OCI-LY7 (cell line): Measurements from ENCODE around the gene PCDHB3. TPM values are rescaled to one million over a fixed set of nuclear protein-coding genes. Genes with fewer than 3 reads are reported as not detected.
"Not testable (repeated sequence)": the region's sequence is repeated elsewhere in the genome, so short reads cannot be mapped to it uniquely, and the experiment has no call there.

ENCODE experiments used
- BruUV-seq: library from RNA; stranded (reverse); fragments of 400-500 nt; replicated peaks from 2 replicates; lab custom pipeline; 2021; lab: Mats Ljungman, UMichigan
- CTCF ChIA-PET: fragments of 300-600 bp; sonication (Branson Sonifier 250); formaldehyde crosslinking; loops from one replicate; lab custom pipeline; 2022; ENCODE audit warnings: antibody characterized with exemption; ENCODE audit not compliant: unreplicated experiment; lab: Charles Lee
- POLR2A ChIA-PET: fragments of 300-600 bp; sonication (Branson Sonifier 250); formaldehyde crosslinking; loops from one replicate; lab custom pipeline; 2022; ENCODE audit warnings: antibody characterized with exemption; lab: Charles Lee
- DNase-seq: peaks from one replicate; pipeline ENCODE4 v3.0.0-alpha.2; 2015; ENCODE audit warnings: low spot score
- H2AFZ ChIP-seq: fragments of 200-600 bp; sonication (generic), shearing (Covaris generic); 2 replicates; pipeline ENCODE4 v1.6.1; 2014; ENCODE audit warnings: mild to moderate bottlenecking, antibody characterized with exemption, low read length, moderate library complexity
- H3K27ac ChIP-seq: fragments of 200-600 bp; sonication (generic); 2 replicates; pipeline ENCODE4 v1.5.1; 2014; ENCODE audit warnings: mixed run types, low read depth, mild to moderate bottlenecking, moderate library complexity, low read length, inconsistent platforms; ENCODE audit not compliant: poor library complexity, severe bottlenecking
- H3K36me3 ChIP-seq: fragments of 200-600 bp; sonication (generic); 2 replicates; pipeline ENCODE4 v1.6.1; 2014; ENCODE audit warnings: mild to moderate bottlenecking, antibody characterized with exemption, low read length, moderate library complexity, mixed read lengths; ENCODE audit not compliant: insufficient read depth
- H3K4me1 ChIP-seq: fragments of 200-600 bp; sonication (generic); 2 replicates; pipeline ENCODE4 v1.5.1; 2014; ENCODE audit warnings: mild to moderate bottlenecking, low read length; ENCODE audit not compliant: insufficient read depth, poor library complexity, severe bottlenecking
- H3K4me2 ChIP-seq: fragments of 200-600 bp; sonication (generic); 2 replicates; pipeline ENCODE4 v1.6.1; 2014; ENCODE audit warnings: mild to moderate bottlenecking, low read length
- H3K4me3 ChIP-seq: fragments of 200-600 bp; sonication (generic); 2 replicates; pipeline ENCODE4 v1.5.1; 2014; ENCODE audit warnings: mild to moderate bottlenecking, low read depth, low read length; ENCODE audit not compliant: poor library complexity, severe bottlenecking
- H3K79me2 ChIP-seq: fragments of 200-600 bp; sonication (generic); 2 replicates; pipeline ENCODE4 v1.6.1; 2016; ENCODE audit warnings: low read depth, mild to moderate bottlenecking, low read length, moderate library complexity, mixed read lengths; ENCODE audit not compliant: insufficient read depth
- H3K9me2 ChIP-seq: fragments of 200-600 bp; sonication (generic); 2 replicates; pipeline ENCODE4 v1.6.1; 2016; ENCODE audit warnings: mild to moderate bottlenecking, low read length, mixed read lengths; ENCODE audit not compliant: insufficient read depth
- H3K9me3 ChIP-seq: fragments of 200-600 bp; sonication (generic); 2 replicates; pipeline ENCODE4 v1.6.1; 2014; ENCODE audit warnings: mild to moderate bottlenecking, mixed run types, low read length, mixed read lengths
- H4K20me1 ChIP-seq: fragments of 200-600 bp; sonication (generic); 2 replicates; pipeline ENCODE4 v1.6.1; 2014; ENCODE audit warnings: mild to moderate bottlenecking, antibody characterized with exemption, low read length, moderate library complexity, mixed read lengths; ENCODE audit not compliant: insufficient read depth
- CTCF ChIP-seq: fragments of 200-600 bp; sonication (generic); conservative IDR thresholded peaks from 2 replicates; pipeline ENCODE4 v1.5.1; 2014; ENCODE audit warnings: mild to moderate bottlenecking, antibody characterized with exemption, low read length, moderate library complexity, mixed read lengths
- EZH2phosphoT487 ChIP-seq: fragments of 200-600 bp; sonication (generic); IDR thresholded peaks from 2 replicates; pipeline ENCODE4 v1.6.1; 2018; ENCODE audit warnings: low read depth, borderline replicate concordance, mild to moderate bottlenecking, mixed run types, antibody characterized with exemption, low read length, moderate library complexity, mixed read lengths
- intact Hi-C: fragments of 100-400 bp; cut with micrococcal nuclease; formaldehyde crosslinking; loops from one replicate; pipeline ENCODE4 v1.10.0; 2022; ENCODE audit not compliant: unreplicated experiment
- total RNA-seq, 2 experiments: library from RNA; depleted of rRNA in 1 of 2; stranded (reverse); fragments of >200 nt in 1 of 2; shearing (Covaris generic) in 1 of 2; gene quantifications; 2 replicates each; pipeline ENCODE4 v1.2.3, GENCODE V29; 2014 to 2022

Gene PCDHB3
- total RNA-seq, 2 experiments from 2014 or later: not detected

- H3K27ac ChIP-seq, BruUV-seq, DNase-seq, H3K9me2 ChIP-seq, POLR2A ChIA-PET, H3K4me2 ChIP-seq, H3K4me1 ChIP-seq, H4K20me1 ChIP-seq, CTCF ChIA-PET, H3K79me2 ChIP-seq, H2AFZ ChIP-seq, H3K36me3 ChIP-seq, H3K9me3 ChIP-seq, intact Hi-C loops, H3K4me3 ChIP-seq: not testable (repeated sequence)
These were observed 3.7 kb upstream of the PCDHB3 start for GRCh38 chr5:141096586-141096985.

GRCh38 chr5:141101059-141101458, 786 bp downstream of the PCDHB3 start:
- intact Hi-C loops: no loop called here
- CTCF ChIA-PET: no interaction called here

GRCh38 chr5:141102070-141102469, 1.8 kb downstream of the PCDHB3 start:
- H3K4me3 ChIP-seq, intact Hi-C loops, BruUV-seq, H2AFZ ChIP-seq, H3K9me3 ChIP-seq, H3K27ac ChIP-seq, POLR2A ChIA-PET, H3K9me2 ChIP-seq, H3K4me1 ChIP-seq, H3K4me2 ChIP-seq, H3K79me2 ChIP-seq, DNase-seq, H4K20me1 ChIP-seq, CTCF ChIA-PET, H3K36me3 ChIP-seq: not testable (repeated sequence)

More at GRCh38 chr5:141101059-141101458, 786 bp downstream of the PCDHB3 start:
- no peak for DNase-seq
- Histone ChIP-seq H3K9me3 (no peaks in the 10 kb centered on the region), H4K20me1 (no peaks in the 10 kb centered on the region), H3K36me3 (no peaks in the 10 kb centered on the region), H2AFZ (no peak overlapping the region), H3K4me1 (no peaks in the 10 kb centered on the region), H3K4me2 (no peak overlapping the region), H3K4me3 (no peak overlapping the region), H3K79me2 (no peaks in the 10 kb centered on the region), H3K9me2 (no peaks in the 10 kb centered on the region), H3K27ac (no peak overlapping the region)
- TF ChIP-seq EZH2phosphoT487 (no peak), CTCF (no peak)
- BruUV-seq: no TSS peak
- POLR2A ChIA-PET: no interaction called here

DNA sequence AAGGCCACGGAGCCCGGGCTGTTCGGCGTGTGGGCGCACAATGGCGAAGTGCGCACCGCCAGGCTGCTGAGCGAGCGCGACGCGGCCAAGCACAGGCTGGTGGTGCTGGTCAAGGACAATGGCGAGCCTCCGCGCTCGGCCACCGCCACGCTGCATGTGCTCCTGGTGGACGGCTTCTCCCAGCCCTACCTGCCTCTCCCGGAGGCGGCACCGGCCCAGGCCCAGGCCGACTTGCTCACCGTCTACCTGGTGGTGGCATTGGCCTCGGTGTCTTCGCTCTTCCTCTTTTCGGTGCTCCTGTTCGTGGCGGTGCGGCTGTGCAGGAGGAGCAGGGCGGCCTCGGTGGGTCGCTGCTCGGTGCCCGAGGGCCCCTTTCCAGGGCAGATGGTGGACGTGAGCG, 2.2 kb downstream of the PCDHB3 start:
- H3K27ac ChIP-seq, POLR2A ChIA-PET, H3K36me3 ChIP-seq, CTCF ChIA-PET, H3K9me2 ChIP-seq, intact Hi-C loops, H2AFZ ChIP-seq, DNase-seq, H3K9me3 ChIP-seq, H4K20me1 ChIP-seq, H3K4me3 ChIP-seq, H3K79me2 ChIP-seq, H3K4me1 ChIP-seq, H3K4me2 ChIP-seq, BruUV-seq: not testable (repeated sequence)
